Neural cell (in vitro differentiated cells): Measurements from ENCODE around the gene LTBP1. TPM values are rescaled to one million over a fixed set of nuclear protein-coding genes. Genes with fewer than 3 reads are reported as not detected.

Source experiments
- H2AFZ ChIP-seq: fragments of 200-600, 300-800 bp; sonication (generic), shearing (Covaris generic); 2 replicates; pipeline ENCODE4 v1.6.0; 2014; ENCODE audit warnings: low read depth, mild to moderate bottlenecking, antibody characterized with exemption, low read length, moderate library complexity
- H3F3A ChIP-seq: fragments of 200-600 bp; shearing (Covaris generic); 2 replicates; pipeline ENCODE4 v1.6.1; 2016; ENCODE audit warnings: mild to moderate bottlenecking, moderate library complexity, mixed read lengths, antibody characterized with exemption, low read length; ENCODE audit not compliant: insufficient read depth, poor library complexity, severe bottlenecking
- H3K27ac ChIP-seq: fragments of 200-600, 300-800 bp; sonication (generic), shearing (Covaris generic); 2 replicates; pipeline ENCODE4 v1.5.1; 2014; ENCODE audit warnings: mild to moderate bottlenecking, low read length, moderate library complexity
- H3K27me3 ChIP-seq: fragments of 300-800, 200-600 bp; sonication (generic), shearing (Covaris generic); 2 replicates; pipeline ENCODE4 v1.6.0; 2014; ENCODE audit warnings: mild to moderate bottlenecking, low read depth, low read length, moderate library complexity; ENCODE audit not compliant: insufficient read depth
- H3K36me3 ChIP-seq: fragments of 300-800, 200-600 bp; sonication (generic), shearing (Covaris generic); 2 replicates; pipeline ENCODE4 v1.5.1; 2014; ENCODE audit warnings: mild to moderate bottlenecking, antibody characterized with exemption, low read length, moderate library complexity; ENCODE audit not compliant: insufficient read depth
- H3K4me2 ChIP-seq: fragments of 300-800, 200-600 bp; sonication (generic), shearing (Covaris generic); 2 replicates; pipeline ENCODE4 v1.6.0; 2014; ENCODE audit warnings: mild to moderate bottlenecking, low read length
- H3K4me3 ChIP-seq: fragments of 300-800, 200-600 bp; sonication (generic), shearing (Covaris generic); 2 replicates; pipeline ENCODE4 v1.5.1; 2014; ENCODE audit warnings: mild to moderate bottlenecking, low read length, moderate library complexity
- H3K79me2 ChIP-seq: fragments of 200-600 bp; shearing (Covaris generic); replicated peaks from 2 replicates; pipeline ENCODE4 v1.6.0; 2014; ENCODE audit warnings: mild to moderate bottlenecking, low read length, moderate library complexity; ENCODE audit not compliant: insufficient read depth
- H3K9ac ChIP-seq: fragments of 300-800, 200-600 bp; sonication (generic), shearing (Covaris generic); 2 replicates; pipeline ENCODE4 v1.6.1; 2016; ENCODE audit warnings: mild to moderate bottlenecking, low read length, mixed read lengths
- H3K9me2 ChIP-seq: fragments of 200-600 bp; shearing (Covaris generic); 2 replicates; pipeline ENCODE4 v1.6.1; 2016; ENCODE audit warnings: mild to moderate bottlenecking, low read length, mixed read lengths; ENCODE audit not compliant: insufficient read depth
- H3K9me3 ChIP-seq: fragments of 200-600, 300-800 bp; sonication (generic), shearing (Covaris generic); 2 replicates; pipeline ENCODE4 v1.6.1; 2016; ENCODE audit warnings: mild to moderate bottlenecking, mixed run types, low read length, moderate library complexity, mixed read lengths
- H4K20me1 ChIP-seq: fragments of 200-600 bp; shearing (Covaris generic); 2 replicates; pipeline ENCODE4 v1.6.1; 2016; ENCODE audit warnings: mild to moderate bottlenecking, mixed run types; ENCODE audit not compliant: insufficient read depth
- EP300 ChIP-seq: fragments of 450-650 bp; conservative IDR thresholded peaks from 2 replicates; pipeline ENCODE4 v1.6.1; 2014; ENCODE audit warnings: antibody characterized with exemption, mild to moderate bottlenecking, moderate library complexity; ENCODE audit not compliant: poor library complexity, severe bottlenecking
- EZH2 ChIP-seq: fragments of 200-600, 300-800 bp; shearing (Covaris generic), sonication (generic); IDR thresholded peaks from 2 replicates; pipeline ENCODE4 v1.6.1; 2014; ENCODE audit warnings: antibody characterized with exemption, low read length, borderline replicate concordance, mild to moderate bottlenecking; ENCODE audit not compliant: insufficient read depth, poor library complexity, severe bottlenecking
- MXI1 ChIP-seq: fragments of 450-650 bp; conservative IDR thresholded peaks from 2 replicates; pipeline ENCODE4 v1.6.1; 2014; ENCODE audit warnings: antibody characterized with exemption, mild to moderate bottlenecking; ENCODE audit not compliant: poor library complexity, severe bottlenecking
- POLR2AphosphoS5 ChIP-seq: IDR thresholded peaks from 2 replicates; pipeline ENCODE4 v1.6.1; 2012
- RAD21 ChIP-seq: fragments of 450-650 bp; conservative IDR thresholded peaks from 2 replicates; pipeline ENCODE4 v1.6.1; 2014; ENCODE audit warnings: antibody characterized with exemption, mild to moderate bottlenecking, moderate library complexity
- SMC3 ChIP-seq: fragments of 450-650 bp; conservative IDR thresholded peaks from 2 replicates; pipeline ENCODE4 v1.6.1; 2014; ENCODE audit warnings: antibody characterized with exemption, mild to moderate bottlenecking, moderate library complexity; ENCODE audit not compliant: poor library complexity
- TAF1 ChIP-seq: IDR thresholded peaks from 2 replicates; pipeline ENCODE4 v1.6.1; 2012; ENCODE audit warnings: low read depth
- polyA plus RNA-seq: library from polyadenylated mRNA; depleted of rRNA; stranded (reverse); fragments of >200 nt; gene quantifications from 2 replicates; pipeline ENCODE4 v1.2.3, GENCODE V29; 2014
- TF ChIP-seq, protein P1 (sequence below): fragments of 450-650 bp; IDR thresholded peaks from 2 replicates; pipeline ENCODE4 v1.5.1; 2014; ENCODE audit warnings: antibody characterized with exemption, mild to moderate bottlenecking, moderate library complexity; ENCODE audit not compliant: poor library complexity, severe bottlenecking
- TF ChIP-seq, protein P2 (sequence below): IDR thresholded peaks from 2 replicates; pipeline ENCODE4 v1.6.1; 2012; ENCODE audit warnings: borderline replicate concordance

LTBP1 gene
- polyA plus RNA-seq, 1 donor from 2014 or later: 1.8 TPM

DNA sequence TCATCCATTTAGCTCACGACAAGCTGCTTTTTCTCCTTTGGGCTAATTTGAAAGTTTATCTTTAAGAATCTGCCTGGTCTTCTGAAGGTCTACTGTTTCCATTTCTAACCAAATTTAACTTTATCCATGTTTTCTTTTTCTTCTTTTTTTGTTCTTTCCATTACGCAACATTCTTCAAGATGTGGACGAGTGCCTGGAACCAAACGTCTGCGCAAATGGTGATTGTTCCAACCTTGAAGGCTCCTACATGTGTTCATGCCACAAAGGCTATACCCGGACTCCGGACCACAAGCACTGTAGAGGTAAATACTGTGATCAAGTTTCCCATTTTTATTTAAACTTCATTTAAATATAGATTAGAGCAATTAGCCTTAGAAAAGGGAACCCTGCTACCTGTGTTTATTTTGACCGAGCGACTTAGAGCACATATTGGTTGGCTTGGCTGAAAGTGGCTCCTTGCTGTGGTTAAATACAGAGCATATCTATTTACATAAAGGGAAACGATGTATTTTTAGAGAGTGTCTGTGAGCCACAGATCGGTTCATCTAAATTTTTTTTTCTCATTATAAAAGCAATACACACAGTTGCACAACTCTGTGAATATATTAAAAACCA, 346.3 kb downstream of the LTBP1 start:
- Histone ChIP-seq H3K4me2 (no peak overlapping the region), H3K9ac (no peak overlapping the region), H2AFZ (no peak overlapping the region), H3K27me3 (no peaks in the 10 kb centered on the region), H3K27ac (no peak overlapping the region), H3K4me3 (no peak overlapping the region), H3K36me3 (no peaks in the 10 kb centered on the region), H3F3A (no peaks in the 10 kb centered on the region), H3K9me3 (no peaks in the 10 kb centered on the region), H3K9me2 (no peaks in the 10 kb centered on the region), H3K79me2 (no peaks in the 10 kb centered on the region), H4K20me1 (no peaks in the 10 kb centered on the region)
- no peak for TF ChIP-seq TAF1
- no peak for TF ChIP-seq RAD21
- no peak for TF ChIP-seq EP300
- no peak for TF ChIP-seq SMC3
- TF ChIP-seq MXI1: no peak
- no peak for TF ChIP-seq EZH2
- TF ChIP-seq POLR2AphosphoS5: no peak
- TF ChIP-seq, protein P1, sequence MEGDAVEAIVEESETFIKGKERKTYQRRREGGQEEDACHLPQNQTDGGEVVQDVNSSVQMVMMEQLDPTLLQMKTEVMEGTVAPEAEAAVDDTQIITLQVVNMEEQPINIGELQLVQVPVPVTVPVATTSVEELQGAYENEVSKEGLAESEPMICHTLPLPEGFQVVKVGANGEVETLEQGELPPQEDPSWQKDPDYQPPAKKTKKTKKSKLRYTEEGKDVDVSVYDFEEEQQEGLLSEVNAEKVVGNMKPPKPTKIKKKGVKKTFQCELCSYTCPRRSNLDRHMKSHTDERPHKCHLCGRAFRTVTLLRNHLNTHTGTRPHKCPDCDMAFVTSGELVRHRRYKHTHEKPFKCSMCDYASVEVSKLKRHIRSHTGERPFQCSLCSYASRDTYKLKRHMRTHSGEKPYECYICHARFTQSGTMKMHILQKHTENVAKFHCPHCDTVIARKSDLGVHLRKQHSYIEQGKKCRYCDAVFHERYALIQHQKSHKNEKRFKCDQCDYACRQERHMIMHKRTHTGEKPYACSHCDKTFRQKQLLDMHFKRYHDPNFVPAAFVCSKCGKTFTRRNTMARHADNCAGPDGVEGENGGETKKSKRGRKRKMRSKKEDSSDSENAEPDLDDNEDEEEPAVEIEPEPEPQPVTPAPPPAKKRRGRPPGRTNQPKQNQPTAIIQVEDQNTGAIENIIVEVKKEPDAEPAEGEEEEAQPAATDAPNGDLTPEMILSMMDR: no peak
- TF ChIP-seq, protein P2, sequence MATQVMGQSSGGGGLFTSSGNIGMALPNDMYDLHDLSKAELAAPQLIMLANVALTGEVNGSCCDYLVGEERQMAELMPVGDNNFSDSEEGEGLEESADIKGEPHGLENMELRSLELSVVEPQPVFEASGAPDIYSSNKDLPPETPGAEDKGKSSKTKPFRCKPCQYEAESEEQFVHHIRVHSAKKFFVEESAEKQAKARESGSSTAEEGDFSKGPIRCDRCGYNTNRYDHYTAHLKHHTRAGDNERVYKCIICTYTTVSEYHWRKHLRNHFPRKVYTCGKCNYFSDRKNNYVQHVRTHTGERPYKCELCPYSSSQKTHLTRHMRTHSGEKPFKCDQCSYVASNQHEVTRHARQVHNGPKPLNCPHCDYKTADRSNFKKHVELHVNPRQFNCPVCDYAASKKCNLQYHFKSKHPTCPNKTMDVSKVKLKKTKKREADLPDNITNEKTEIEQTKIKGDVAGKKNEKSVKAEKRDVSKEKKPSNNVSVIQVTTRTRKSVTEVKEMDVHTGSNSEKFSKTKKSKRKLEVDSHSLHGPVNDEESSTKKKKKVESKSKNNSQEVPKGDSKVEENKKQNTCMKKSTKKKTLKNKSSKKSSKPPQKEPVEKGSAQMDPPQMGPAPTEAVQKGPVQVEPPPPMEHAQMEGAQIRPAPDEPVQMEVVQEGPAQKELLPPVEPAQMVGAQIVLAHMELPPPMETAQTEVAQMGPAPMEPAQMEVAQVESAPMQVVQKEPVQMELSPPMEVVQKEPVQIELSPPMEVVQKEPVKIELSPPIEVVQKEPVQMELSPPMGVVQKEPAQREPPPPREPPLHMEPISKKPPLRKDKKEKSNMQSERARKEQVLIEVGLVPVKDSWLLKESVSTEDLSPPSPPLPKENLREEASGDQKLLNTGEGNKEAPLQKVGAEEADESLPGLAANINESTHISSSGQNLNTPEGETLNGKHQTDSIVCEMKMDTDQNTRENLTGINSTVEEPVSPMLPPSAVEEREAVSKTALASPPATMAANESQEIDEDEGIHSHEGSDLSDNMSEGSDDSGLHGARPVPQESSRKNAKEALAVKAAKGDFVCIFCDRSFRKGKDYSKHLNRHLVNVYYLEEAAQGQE: no peak

DNA sequence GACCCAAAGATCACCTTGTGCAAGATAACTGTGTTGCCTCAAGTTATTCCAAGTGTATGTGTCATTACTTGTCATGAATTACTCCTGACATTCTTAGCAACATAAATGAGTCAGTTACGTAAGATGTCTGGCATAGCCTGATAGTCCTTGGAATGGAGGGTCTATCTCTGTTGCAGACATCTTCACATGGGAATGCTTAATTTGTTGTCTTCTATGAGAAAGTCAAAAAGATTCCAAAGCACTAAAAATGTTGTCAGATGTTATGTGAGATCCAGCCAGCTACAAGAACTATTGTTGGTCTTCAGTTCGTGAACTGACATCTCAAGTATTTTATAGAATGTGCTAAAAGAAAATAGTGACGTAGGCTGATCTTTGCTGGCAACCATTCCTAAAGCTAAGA, 351.5 kb downstream of the LTBP1 start:
- no peaks in the 10 kb centered on the region for H4K20me1 ChIP-seq
- no peaks in the 10 kb centered on the region for H3F3A ChIP-seq
- H3K36me3 ChIP-seq: no peaks in the 10 kb centered on the region
- no peak overlapping the region for H2AFZ ChIP-seq
- no peak overlapping the region for H3K27ac ChIP-seq
- TF ChIP-seq EP300 (no peak), SMC3 (no peak), POLR2AphosphoS5 (no peak), TAF1 (no peak), MXI1 (no peak), RAD21 (no peak), EZH2 (no peak)
- TF ChIP-seq, protein P2: no peak
- TF ChIP-seq, protein P1: no peak
- H3K9me3 ChIP-seq: no peaks in the 10 kb centered on the region
- no peaks in the 10 kb centered on the region for H3K79me2 ChIP-seq
- H3K9me2 ChIP-seq: no peaks in the 10 kb centered on the region
- no peak overlapping the region for H3K9ac ChIP-seq
- no peak overlapping the region for H3K4me2 ChIP-seq
- no peaks in the 10 kb centered on the region for H3K27me3 ChIP-seq
- H3K4me3 ChIP-seq: no peak overlapping the region
